HG02870 (cell line): ENCODE results near the gene FBXL7.

ENCODE experiments used
- ATAC-seq: cut with Tn5 transposase; IDR thresholded peaks from one replicate; pipeline ENCODE4 v1.9.1; 2021; ENCODE audit warnings: mild to moderate bottlenecking, moderate library complexity; ENCODE audit not compliant: unreplicated experiment

Gene FBXL7

DNA sequence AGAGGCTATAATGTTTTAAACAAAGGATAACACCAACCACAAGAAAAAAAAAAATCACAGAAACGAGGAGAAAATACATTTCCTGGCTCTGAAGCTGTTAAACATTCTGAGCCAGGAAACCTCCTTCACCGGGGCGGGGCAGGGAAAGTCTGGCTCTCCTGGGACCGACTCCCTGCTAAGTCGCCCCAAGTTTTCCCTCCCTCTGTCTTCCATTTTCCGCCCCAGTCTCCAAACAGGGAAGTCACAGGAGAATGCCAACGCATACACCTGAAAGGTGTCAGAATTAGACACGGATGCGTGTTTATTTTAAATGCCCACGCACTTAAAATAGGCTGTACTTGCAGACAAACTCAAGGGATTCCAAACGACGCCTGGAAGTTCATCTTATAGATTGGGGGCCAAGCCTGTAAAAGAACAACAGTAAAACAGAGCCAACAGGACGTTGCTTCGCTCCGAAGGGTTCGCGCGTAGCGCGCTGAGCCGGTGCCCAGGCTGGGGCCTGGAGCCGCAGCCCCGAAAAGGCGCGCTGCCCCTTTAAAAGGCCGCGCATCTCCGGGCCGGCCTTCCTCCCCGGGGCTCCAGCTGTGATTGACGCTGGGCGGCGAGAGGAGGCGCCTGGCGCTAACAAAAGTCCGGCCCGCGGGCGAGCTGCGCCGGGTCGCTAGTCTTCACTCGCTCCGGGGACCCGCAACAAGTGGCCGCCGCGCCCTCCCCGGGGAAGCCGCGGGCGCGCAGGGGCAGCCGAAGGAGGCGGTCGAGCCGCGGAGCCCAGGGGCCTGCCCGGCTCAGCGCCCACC lies at the start of gene FBXL7:
TSS of gene FBXL7 (plus strand) at position 653 of the 797 bp plus-strand sequence.
- peak; percentile 70 for ATAC-seq

DNA sequence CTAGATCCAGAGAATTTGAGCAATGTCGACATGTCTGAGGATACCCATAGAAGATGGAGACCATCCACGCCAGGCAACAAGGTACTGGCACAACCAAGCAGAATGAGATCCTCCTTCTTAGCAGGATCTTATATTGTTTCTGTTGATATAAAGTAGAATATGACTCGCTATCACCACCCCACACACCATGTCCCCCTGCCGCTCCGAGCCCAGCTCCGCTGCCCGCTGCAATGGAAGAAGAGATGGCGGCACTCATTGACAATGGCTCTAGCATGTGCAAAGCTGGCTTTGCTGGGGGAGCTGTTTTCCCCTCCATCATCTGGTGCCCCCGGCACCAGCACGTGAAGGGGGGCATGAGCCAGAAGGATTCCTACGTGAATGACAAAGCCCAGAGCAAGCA lies 49.5 kb upstream of the FBXL7 start:
- ATAC-seq: no peak

DNA sequence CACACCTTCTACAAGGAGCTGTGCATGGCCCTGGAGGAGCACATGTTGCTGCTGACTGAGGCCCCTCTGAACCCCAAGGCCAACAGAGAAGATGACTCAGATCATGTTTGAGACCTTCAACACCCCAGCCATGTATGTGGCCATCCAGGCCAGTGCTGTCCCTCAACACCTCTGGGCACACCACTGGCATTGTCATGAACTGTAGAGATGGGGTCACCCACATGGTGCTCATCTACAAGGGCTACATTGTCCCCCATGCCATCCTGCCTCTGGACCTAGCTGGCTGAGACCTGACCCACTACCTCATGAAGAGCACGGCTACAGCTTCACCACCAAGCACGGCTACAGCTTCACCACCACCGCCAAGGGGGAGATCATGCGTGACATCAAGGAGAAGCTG lies 49.0 kb upstream of the FBXL7 start:
- ATAC-seq: no peak

DNA sequence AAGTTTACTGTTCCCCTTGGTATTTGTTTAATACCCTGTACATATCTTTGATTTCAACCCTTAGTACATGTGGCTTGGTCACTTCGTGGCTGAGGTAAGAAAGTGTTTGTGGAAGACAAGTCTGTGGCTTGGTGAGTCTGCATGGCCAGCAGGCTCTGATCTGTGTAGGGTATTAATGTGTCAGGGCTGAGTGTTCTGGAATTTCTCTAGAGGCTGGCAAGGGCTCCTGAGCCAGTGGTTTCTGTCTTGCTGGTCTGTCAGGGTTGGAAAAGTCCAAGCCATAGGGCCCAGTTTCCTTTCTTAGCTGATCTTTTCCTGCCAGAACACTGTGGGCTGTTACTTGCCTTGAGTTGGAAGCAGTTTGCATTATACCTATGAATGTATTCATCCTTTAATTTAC lies 48.0 kb upstream of the FBXL7 start:
- no peak for ATAC-seq

DNA sequence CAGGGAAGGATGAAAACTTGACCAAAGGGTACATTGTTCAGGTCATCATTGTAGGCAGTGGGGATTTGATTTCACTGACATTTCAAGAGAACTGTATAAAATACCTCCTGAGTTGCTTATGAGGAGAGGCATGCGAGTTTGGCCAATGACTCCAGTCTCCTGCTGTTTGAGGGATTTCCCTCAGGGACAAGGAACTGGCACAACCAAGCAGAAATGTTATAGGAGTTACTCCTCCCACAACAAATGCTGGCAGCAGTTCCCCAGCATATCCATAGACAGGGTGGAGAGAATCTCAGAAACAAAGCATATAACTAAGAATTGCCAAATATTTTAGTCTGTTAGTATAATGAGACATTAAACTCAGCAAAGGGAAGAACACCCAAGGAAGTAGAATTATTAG lies 47.2 kb upstream of the FBXL7 start:
- no peak for ATAC-seq

DNA sequence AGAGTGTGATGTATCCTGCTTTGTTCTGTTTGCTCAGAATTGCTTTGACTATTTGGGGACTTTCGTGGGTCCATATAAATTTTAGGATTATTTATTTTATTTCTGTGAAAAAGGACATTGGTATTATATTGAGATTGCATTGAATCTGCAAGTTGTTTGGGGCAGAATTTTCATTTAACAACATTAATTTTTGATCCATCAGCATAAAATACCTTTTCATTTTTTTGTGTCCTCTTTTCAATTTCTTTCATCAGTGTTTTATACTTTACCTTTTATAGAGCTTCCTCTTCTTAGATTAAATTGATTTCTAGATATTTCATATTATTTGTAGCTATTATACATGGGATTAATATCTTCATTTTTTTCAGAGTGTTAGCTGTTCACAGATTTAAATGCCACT lies 40.8 kb upstream of the FBXL7 start:
- ATAC-seq: no peak

DNA sequence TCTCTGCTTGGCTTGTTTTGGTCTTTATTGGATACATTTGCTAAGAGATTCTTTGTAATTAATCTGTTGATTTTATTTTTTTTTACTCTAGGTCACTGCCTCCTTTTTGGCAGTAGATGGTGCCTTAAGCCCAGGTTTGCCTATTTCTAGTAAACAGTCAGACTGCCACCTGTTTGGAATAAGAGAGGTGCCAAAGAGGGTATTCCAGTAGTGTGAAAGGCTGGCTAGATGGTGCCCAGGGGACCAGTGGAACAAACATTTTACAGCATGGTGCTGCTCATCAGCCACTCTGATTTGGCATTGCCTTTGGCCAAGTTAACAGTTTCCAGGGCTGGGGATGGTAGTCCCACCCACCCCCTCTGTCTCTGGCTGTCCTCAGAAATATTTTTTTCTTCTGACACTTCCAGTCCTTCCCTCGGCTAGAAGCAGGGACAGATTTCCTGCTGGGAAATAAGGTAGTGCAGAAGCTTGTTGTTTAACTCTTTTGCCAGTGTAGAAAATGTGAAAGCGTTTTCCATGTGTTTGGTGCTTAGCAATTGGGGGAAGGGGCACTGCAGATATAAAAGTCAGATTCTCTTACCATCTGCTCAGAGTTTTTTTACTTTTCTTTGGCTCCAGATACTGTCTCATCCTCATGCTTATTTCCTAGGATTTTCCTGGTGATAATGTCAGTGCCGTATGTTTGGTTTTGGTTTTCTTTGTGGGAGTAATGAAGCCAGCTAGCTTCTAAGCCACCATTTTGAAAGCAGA lies 36.6 kb upstream of the FBXL7 start:
- no peak for ATAC-seq

DNA sequence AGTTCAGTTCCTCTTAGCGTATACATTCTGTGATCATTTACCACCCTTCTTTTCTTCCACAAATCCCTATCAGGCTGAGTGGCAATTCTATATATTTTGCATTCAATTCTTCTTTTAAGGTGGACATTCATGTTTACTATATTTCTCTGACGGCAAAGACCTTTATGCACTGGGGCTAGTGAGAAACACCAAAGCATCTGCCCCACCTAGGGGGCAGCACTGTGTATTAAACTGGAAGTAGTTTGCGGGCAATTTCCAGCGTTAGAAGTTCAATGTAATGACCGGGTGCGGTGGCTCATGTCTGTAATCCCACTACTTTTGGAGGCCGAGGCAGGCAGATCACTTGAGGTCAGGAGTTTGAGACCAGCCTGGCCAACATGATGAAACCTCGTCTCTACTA lies 27.9 kb upstream of the FBXL7 start:
- ATAC-seq: no peak

DNA sequence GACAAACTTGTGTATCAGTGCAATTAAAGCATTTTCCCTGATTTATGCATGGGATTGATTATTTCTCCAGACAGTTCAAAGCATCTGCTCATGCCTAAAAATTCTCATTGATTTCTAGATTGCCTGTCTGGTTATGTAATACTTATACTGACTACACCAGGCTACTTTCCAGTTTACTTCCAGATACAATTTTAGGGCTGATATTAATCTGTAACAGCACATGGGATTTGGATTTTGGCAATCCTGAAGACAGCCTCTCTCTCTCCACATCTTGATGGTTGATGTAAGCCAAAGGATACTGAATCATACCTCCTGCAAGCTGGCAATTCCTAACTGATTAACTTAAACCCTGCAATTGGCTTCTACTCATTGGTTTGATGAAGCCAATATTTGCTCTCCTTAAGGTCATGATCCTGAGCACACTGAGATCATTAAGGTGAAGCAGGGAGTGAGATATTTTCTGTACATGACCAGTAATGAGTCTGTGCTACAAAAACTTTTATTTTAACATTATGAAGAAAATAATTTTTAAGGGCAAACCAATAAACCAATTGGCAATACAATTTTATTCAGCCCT lies 25.7 kb upstream of the FBXL7 start:
- ATAC-seq: no peak

DNA sequence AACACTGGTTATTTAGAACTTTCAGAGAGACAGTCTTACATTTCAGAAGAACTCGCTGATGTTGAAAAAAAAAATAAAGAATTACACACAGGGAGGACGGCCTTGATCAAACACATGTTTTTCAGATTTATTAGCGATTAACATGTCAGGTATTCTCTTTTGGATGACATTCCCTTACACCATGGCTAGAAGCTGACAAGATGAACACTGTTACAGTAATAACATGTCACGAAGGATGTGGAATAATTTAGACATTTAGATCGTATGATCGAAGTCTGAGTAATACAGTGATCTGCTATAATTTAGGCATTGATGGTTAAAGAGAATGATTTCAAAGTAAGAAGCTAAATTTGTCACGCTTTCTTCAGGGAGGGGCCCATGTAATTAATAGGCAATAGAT lies 24.6 kb upstream of the FBXL7 start:
- ATAC-seq: no peak

DNA sequence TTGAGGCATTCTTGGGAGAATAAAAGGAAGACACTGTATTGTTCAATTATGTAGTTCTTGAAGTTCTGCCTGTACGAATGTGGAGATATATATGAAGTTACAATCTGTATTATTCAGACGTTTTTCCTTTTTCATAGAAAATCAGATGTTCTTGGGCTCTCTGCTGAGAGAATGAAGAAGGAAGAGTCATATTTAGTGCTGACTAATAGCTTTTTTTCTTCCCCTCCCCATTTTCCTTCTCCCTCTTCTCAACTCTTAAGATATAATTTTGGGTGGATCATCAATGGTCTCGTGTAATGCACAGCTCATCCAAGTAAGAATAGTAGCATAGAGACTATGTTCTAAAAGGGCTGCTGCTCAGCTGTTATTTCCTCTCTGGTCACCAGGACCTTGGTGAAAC lies 23.0 kb upstream of the FBXL7 start:
- ATAC-seq: no peak

DNA sequence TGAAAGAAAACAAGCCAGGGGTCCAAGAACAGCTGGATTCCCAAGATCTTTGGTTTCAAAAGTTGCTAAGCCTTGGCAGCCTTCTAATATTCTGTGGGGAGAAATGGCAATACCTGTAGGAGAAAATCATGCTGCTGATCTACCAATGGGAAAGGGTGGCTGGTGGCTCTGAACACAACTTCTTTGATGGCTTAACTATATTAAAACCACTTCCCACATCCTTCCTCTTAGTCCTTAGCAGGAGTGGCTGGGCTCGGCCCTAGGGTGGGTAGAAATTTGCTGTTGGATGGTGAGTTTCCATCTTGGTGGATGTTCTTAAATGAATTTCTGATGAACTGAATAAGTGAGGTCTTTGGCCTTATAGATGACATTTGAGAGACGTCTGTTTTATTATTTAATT lies 19.5 kb upstream of the FBXL7 start:
- ATAC-seq: no peak

DNA sequence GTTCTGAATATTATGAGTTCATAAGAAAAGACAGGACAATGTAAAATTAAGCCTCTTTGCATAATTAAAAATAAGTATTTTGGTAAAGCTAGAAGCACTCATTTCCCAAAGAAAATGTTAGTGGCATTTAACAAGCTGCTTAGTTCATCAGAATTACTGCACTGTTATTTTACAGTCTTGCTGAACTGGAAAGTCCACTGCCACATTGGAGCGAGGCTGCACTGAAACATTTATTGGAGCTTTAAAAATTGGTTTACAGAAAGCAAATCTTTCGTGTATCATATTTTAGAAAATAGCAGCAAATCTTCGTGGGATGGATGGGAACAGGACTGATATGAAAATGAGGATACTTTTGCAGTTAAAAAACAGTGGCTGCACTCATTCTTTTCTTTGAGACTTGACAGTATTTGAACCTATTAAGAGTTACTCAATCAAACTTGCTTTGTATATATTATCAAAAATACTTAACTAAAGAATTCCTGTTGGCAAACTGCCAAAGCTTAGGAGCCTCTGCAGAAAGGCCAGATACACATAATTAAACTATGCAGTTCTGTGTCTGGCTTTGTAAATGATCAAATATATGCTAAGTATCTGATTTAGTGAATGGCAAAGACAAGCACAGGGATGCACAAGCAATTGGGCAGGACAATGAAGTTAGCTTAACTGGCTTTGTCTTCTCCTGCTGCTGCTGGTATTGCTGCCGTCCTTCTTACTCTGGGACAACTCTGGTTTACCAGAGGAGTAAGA lies 16.5 kb upstream of the FBXL7 start:
- no peak for ATAC-seq

DNA sequence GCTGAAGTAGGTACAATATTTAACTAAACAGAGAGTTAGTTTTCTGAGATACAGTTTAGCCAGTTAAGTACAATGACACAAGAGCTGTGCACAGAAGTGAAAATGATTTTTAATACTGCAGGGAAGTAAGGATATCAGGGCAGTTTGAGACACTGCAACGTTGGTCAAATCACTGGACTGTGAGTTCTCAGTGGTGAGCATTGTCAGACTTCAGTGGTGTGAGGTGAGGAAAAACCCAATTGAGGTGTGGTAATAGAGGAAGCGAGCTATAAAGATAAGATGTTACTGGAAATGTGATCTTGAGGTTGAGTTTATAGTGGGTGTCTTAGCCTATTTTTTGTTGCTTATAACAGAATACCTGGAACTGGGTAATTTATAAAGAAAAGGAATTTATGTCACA lies 12.8 kb upstream of the FBXL7 start:
- ATAC-seq: peak; percentile 67

DNA sequence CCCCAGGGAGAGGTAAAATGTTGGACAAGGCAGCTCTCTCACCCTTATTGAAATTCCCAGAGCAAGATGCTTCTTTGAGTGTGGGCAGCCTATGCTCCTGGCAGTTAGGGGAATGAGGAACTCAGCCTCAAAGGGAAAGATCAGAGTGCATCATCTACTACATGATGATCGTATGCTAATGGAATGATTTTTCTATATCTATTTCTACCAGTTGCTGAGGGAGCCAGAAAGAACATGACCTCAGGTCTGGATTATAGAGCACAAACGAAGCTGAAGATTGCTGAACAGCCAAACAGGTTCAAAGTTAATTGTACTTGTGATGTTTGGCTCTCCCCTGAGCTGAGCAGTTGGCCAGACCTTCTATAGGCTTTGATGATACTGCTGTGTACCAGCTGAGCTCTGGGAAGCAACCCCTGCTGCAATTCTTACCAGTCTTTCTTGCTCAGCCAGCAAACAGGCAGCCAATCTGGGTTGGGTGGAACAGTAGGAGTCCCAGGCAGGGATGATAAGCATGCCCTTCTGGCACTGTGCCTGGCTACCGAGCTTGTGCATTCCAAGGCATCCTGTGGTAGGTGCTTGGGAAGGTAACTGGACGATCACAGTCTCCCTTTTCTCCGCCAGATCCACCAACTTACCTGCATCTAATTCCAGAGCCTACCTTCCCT lies 10.3 kb upstream of the FBXL7 start:
- no peak for ATAC-seq

DNA sequence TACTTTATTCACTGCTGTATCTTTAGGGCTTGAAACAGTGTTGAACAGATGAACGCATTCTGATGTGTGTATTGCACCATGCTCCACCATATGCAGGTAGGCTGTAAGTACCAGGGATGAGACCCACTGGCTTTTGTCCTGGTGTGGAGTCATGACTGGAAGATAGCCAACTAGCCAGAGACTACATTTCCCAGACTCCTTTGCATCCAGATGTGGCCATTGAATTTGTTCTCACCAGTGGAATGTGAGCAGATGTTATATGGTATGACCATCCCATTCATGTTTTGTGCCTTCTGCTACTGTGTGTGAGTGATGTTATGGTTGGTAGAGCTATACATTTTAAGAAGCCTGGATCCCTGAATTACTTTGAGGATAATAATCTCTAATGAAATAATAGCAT lies 7.4 kb upstream of the FBXL7 start:
- no peak for ATAC-seq

DNA sequence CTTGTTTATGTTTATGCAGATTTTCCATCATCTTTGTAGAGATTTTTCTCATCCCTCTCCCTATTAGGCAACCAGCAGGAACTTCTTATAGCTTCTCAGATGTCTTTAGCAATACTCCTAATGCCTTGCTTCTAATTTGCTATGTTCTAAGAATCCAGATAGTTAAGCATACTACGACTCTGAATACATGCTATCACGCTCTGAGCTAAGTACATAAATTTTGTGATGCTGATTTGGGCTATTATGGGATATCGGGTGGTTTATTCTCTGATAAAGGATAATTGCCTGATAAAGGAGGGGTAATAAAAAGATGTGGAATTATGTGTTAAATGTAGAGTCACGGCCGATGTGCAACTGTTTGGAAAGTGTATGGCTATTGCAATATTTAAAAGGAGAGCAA lies 6.5 kb upstream of the FBXL7 start:
- no peak for ATAC-seq

DNA sequence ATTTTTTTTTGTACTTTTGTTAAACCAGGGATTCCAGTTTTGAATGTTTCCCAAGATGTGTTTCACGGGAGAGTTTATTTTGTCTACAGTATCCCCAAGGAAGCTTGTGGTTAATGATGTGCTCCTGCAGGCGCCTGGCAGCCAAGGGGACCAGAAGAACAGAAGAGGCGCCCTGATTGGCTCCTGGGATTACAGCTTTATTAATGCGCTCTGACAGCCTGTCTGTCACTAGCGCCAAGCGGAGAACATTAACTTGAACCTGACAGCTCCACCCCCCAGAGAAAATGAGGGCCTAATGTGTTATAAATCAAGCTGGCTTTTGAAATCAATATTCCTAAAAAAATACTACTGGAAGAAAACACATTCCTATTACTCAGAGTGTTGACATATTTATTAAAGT lies 5.0 kb upstream of the FBXL7 start:
- no peak for ATAC-seq

DNA sequence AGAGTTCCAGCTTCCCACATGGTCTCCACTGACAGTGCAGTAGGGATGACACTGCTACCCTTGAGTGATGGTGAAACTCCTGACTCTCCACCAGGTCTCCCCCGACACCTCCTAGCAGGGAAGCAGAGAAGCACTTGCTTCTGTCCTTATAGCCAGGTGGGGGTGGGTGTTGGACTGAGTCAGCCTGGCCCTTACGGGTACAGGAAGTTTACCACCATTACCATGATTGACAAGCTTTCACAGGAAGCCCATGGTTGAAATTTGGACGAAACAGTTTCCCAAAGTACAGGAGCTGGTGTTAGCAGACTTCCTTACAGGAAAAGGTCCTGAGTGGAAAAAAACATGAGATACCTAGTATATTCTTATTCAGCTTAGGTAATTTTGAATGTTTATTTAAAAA lies 3.1 kb upstream of the FBXL7 start:
- no peak for ATAC-seq

DNA sequence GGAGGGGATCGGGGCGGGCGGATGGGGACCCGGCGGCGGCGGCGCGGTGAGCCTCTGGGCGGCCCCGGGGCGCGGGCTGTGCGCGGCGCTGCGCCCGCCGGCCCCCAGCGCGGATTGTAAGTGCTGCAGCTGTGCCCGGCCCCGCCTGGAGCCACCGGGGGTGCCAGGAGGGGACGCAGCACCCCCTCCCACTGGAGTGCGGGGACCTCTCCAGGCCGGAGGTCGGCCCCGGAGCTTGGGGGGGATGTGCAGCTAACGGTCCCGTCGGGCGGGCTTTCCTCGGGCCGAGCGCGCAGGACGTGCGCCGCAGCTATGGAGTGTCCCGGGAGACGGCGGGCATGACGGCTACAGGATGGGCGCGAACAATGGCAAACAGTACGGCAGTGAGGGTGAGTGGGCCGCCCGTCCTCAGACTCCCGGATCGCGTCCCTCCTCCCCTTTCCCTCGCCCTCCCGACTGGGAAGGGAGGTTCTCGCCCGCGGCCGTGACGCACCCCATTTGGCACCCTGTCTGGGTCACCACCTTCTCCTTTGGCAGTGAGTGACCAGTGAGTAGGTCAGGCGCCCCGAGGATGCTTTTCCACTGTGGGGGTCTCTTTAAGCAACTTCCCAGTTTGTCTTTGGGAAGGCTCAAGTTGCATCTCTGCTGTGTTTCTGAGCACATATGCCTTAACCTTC lies 483 bp downstream of the FBXL7 start:
- peak; percentile 30 for ATAC-seq
